ENCODE data around the gene CTXND2.
A peak's percentile ranks its signal among the peaks of the same experiment; 100 is the strongest.
"Not testable (repeated sequence)": the region's sequence is repeated elsewhere in the genome, so short reads cannot be mapped to it uniquely, and the experiment has no call there.

CTXND2 gene

GRCh38 chr1:150887018-150887417, at the start of gene CTXND2:
TSS of gene CTXND2 (plus strand) at chr1:150887136. CDS start at chr1:150912315, 25,179 bp downstream.
- peak in 3 of 58 donors; percentile 6 to 30 (median 8) for DNase-seq

GRCh38 chr1:150840850-150841249, 46.1 kb upstream of the CTXND2 start:
- DNase-seq, result not testable (repeated sequence)

- no peak for DNase-seq
These were observed 45.3 kb upstream of the CTXND2 start for GRCh38 chr1:150841626-150842025.

DNA sequence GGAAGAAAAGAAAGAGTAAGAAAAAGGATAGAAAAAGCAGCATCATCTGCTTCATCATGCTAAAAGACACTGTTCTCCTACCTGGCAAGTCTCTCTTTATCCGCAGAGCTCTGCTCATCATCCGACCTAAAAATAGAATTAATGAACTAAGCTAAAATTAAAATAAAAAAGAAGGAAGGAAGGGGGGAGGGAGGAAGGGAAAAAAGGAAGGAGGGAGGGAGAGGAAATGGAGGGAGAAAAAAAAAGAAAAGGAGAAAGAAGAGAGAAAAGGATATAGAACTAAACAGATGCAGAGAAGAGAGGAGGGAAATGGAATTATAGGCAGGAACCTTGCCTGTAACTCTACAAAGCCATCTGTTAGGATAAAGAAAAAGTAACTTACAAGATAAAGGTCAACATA, 44.6 kb upstream of the CTXND2 start:
- DNase-seq, result no peak

GRCh38 chr1:150842964-150843363, 44.0 kb upstream of the CTXND2 start:
- no peak for DNase-seq

GRCh38 chr1:150843474-150843873, 43.5 kb upstream of the CTXND2 start:
- DNase-seq, result no peak

- DNase-seq, result no peak
These were observed 40.3 kb upstream of the CTXND2 start for GRCh38 chr1:150846473-150847146.

DNA sequence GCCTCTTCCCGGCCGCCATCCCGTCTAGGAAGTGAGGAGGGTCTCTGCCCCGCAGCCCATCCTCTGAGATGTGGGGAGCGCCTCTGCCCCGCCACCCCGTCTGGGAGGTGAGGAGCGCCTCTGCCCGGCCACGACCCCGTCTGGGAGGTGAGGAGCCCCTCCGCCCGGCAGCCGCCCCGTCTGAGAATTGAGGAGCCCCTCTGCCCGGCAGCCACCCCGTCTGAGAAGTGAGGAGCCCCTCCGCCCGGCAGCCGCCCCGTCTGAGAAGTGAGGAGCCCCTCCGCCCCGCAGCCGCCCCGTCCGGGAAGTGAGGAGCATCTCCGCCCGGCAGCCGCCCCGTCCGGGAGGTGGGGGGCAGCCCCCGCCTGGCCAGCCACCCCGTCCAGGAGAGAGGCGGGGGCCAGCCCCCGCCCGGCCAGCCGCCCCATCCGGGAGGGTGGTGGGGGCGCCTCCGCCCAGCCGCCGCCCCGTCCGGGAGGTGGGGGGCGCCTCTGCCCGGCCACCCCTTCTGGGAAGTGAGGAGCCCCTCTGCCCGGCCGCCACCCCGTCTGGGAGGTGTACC, 36.1 kb upstream of the CTXND2 start:
- DNase-seq, result not testable (repeated sequence)

DNA sequence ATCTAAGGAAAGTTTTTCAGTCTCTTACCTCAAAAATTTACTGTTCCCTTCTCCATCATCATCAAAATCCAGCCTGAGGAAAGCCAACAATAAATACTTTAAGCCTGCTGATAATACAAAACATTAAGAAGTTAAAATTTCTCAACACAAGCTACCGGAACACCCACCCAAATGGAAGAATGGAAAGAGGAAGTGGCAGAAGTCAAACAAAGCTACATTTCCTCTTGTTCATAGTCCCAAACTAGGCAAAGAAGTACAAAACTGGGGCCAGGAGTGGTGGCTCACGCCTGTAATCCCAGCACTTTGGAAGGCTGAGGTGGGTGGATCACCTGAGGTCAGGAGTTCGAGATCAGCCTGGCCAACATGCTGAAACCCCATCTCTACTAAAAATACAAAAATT, 34.2 kb upstream of the CTXND2 start:
- not testable (repeated sequence) for DNase-seq

GRCh38 chr1:150863724-150864123, 23.2 kb upstream of the CTXND2 start:
- DNase-seq, result no peak

- DNase-seq, result not testable (repeated sequence)
These were observed 22.7 kb upstream of the CTXND2 start for GRCh38 chr1:150864200-150864599.

DNA sequence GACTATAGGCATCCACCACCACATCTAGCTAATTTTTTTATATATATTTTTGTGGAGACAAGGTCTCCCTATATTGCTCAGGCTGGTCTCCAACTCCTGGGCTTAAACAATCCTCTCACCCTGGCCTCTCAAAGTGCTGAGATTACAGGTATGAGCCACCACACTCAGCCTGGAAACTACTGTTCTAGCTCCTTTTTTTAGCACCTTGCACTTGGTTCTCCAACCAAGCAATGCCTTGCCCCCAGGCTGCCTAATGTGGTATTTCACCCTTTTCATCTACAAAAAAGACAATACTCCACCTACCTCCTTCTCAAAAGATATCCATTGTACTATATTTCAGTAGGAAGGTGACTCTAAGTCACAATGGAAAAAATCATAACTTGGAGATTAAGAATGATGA, 17.3 kb upstream of the CTXND2 start:
- DNase-seq, result no peak

DNA sequence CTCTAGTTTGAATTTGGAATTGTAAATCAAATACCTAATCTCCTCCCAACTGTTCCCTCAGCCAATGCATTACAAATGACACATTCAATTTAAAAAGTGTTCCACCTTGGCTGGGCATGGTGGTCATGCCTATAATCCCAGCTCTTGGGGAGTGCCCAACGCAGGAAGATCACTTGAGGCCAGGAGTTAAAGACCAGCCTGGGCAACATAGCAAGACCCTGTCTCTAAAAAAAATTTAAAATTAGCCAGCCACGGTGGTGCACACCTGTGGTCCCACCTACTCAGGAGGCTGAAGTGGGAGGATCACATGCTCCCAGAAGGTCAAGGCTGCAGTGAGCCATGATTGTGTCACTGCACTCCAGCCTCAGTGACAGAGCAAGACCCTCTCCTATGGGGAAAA, 14.4 kb upstream of the CTXND2 start:
- no peak for DNase-seq

DNA sequence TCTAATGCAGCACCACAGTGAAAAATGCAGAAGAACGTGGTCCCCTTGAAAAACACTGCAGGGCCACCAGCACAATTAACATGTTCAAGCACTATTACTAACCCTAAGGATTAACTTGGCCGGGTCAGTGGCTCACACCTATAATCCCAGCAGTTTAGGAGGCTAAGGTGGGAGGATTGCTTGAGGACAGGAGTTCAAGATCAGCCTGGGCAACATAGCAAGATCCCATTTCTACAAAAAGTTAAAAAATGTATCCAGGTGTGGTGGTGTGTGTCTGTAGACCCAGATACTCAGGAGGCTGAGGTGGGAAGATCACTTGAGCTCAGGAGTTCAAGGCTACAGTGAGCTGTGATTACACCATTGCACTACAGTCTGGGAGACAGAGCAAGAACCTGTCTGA, 13.4 kb upstream of the CTXND2 start:
- no peak for DNase-seq

DNA sequence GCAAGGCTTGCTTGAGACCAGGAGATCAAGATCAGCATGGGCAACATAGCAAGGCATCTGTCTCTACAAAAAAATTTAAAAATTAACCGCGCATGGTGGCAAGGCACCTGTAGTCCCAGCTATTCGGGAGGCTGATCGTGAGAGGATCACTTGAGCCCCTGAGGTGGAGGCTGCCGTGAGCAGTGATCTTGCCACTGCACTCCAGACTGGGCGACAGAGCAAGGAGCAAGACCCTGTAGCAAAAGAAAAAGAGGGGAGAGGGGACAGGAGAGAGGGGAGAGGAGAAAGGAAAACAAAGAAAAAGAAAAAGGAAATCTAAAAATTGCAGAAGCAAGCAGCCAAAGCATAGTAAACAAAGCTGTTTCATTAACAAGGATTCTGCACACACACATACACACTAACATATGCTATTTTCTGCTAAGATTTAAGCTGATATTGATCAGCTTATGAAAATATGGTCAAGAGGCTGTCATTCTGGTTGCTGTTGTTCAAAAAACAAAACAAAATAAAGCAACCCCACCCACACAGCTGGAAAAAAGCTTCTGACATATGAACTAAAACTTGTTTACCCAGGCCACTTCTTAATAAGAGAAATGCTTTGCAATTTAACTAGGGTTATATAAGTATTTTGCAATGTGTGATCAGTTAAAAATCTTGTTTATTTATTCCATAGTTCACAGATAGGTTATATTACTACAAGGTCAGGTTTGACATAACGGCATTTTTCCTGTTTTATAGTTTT, 12.3 kb upstream of the CTXND2 start:
- DNase-seq, result peak in 3 of 58 donors; percentile 0 to 2 (median 2)

DNA sequence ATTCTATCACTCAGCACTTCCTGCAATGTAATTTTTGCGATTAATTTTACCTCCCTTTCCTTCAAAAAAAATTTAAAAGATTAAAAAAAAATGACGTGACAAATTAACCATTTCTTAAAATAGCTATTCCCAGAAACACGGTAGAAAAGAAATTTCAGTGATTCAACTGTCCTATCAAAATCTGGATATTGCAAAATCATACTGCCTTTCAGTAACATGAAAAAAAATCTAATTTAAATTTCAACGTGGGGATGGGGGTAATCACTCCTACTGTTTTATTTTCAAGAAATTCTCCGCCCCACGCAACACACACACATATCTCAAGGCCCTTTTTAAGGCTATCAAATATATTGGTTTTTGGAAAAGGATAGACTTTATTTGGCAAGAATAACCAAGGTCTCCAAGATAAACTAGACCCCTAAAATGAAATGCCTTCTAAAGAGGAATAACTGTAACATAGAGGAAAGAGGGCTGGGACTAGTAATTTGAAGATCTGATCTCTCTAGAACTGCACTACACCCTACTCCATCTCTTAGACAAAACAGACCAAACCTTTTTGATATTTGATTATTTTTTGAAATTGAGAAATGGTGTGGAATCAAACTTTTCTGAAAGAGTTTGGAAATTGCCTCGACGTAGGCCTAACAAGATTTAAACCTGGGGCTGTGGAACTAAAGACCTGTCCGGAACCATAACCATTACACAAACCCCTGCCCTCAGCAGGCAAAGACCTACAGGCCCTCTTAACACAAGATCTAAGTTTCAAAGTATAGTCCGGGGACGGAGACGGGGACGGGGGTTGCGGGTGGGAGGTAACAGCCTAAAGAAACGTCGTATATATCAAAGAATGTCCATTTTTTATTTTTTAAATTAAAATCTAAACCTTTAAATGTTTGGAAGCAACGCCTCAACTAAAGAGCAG, 11.5 kb upstream of the CTXND2 start:
- peak in 5 of 58 donors; percentile 18 to 51 (median 35) for DNase-seq

DNA sequence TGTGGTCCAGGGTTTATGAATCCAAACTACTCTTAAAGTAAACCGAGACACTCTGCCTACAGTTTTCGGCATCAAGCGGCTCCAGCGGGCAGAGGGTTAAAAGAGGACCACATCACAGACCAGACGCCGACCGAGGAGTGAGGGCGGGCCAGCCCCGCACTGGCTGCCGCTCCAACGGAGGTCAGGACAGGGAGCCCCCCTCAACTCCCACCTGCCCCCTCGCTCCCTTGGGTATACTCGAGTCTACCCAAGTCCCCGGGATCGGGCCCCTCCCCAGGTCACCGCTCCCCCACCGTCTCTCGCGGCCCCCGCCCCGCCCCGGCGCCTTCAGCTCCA, 10.8 kb upstream of the CTXND2 start:
- peak in 16 of 58 donors; percentile 41 to 77 (median 67) for DNase-seq

- DNase-seq, result not testable (repeated sequence)
These were observed 8.0 kb upstream of the CTXND2 start for GRCh38 chr1:150878931-150879330.

GRCh38 chr1:150881331-150882070, 5.4 kb upstream of the CTXND2 start:
- DNase-seq, result no peak

- not testable (repeated sequence) for DNase-seq
These were observed 3.8 kb upstream of the CTXND2 start for GRCh38 chr1:150883121-150883520.

GRCh38 chr1:150888727-150889126, 1.8 kb downstream of the CTXND2 start:
- DNase-seq, result no peak

Measured in anterior cingulate cortex (tissue), 58 donors.